Keratinocyte (primary cell): Measurements from ENCODE around the gene SHC3. TPM values are rescaled to one million over a fixed set of nuclear protein-coding genes. Genes with fewer than 3 reads are reported as not detected.

Experiments
- DNase-seq: peaks from one replicate; pipeline ENCODE4 v3.0.0-alpha.2; 2011; ENCODE audit warnings: low read depth, missing footprints, low spot score
- FAIRE-seq: peaks from 2 replicates; lab custom pipeline; 2011; peaks lifted over from hg19 to GRCh38; lab: Jason Lieb, UNC
- H2AFZ ChIP-seq: 2 replicates; pipeline ENCODE4 v1.6.0; 2012; ENCODE audit warnings: low read length, control low read depth, inconsistent platforms; ENCODE audit not compliant: control insufficient read depth
- H3K27ac ChIP-seq: 2 replicates; pipeline ENCODE4 v1.5.1; 2011; ENCODE audit warnings: low read length; ENCODE audit not compliant: control insufficient read depth, insufficient read depth
- H3K27me3 ChIP-seq: 3 replicates; pipeline ENCODE4 v1.6.0; 2011; ENCODE audit warnings: low read length; ENCODE audit not compliant: control insufficient read depth, insufficient read depth; ENCODE audit errors: extremely low read depth
- H3K36me3 ChIP-seq, 2 experiments: 2 replicates in 1 of 2; 3 replicates in 1 of 2; pipeline ENCODE4 v1.5.1; 2011; ENCODE audit warnings: low read length in 2 of 2, mild to moderate bottlenecking in 1 of 2; ENCODE audit not compliant: control insufficient read depth in 2 of 2, insufficient read depth in 2 of 2; ENCODE audit errors: extremely low read depth in 1 of 2
- H3K4me1 ChIP-seq: 3 replicates; pipeline ENCODE4 v1.5.1; 2011; ENCODE audit warnings: low read length; ENCODE audit not compliant: control insufficient read depth, insufficient read depth; ENCODE audit errors: extremely low read depth
- H3K4me2 ChIP-seq: 3 replicates; pipeline ENCODE4 v1.6.0; 2011; ENCODE audit warnings: low read depth, low read length; ENCODE audit not compliant: control insufficient read depth, insufficient read depth; ENCODE audit errors: extremely low read depth
- H3K4me3 ChIP-seq, 3 experiments: fragments of 200-600 bp in 1 of 3; sonication (generic) in 1 of 3; 2 replicates in 2 of 3; 3 replicates in 1 of 3; pipeline ENCODE4 v1.5.1; 2011 to 2016; ENCODE audit warnings: low read length in 3 of 3, mild to moderate bottlenecking in 3 of 3, control low read depth in 2 of 3, inconsistent platforms in 1 of 3, low read depth in 1 of 3, mixed read lengths in 1 of 3, mixed run types in 1 of 3, moderate library complexity in 1 of 3; ENCODE audit not compliant: control insufficient read depth in 2 of 3, insufficient read depth in 2 of 3; ENCODE audit errors: extremely low read depth in 1 of 3
- H3K79me2 ChIP-seq: 2 replicates; pipeline ENCODE4 v1.6.0; 2012; ENCODE audit warnings: low read length; ENCODE audit not compliant: control insufficient read depth, insufficient read depth
- H3K9ac ChIP-seq: 3 replicates; pipeline ENCODE4 v1.6.0; 2011; ENCODE audit warnings: low read length; ENCODE audit not compliant: control insufficient read depth, insufficient read depth; ENCODE audit errors: extremely low read depth
- H3K9me1 ChIP-seq: 3 replicates; pipeline ENCODE4 v1.6.0; 2011; ENCODE audit warnings: low read length; ENCODE audit not compliant: control insufficient read depth, insufficient read depth; ENCODE audit errors: extremely low read depth
- H3K9me3 ChIP-seq: 2 replicates; pipeline ENCODE4 v1.5.1; 2012; ENCODE audit warnings: low read depth, low read length; ENCODE audit not compliant: control insufficient read depth
- H4K20me1 ChIP-seq: 3 replicates; pipeline ENCODE4 v1.6.0; 2011; ENCODE audit warnings: low read length; ENCODE audit not compliant: control insufficient read depth, insufficient read depth; ENCODE audit errors: extremely low read depth
- EZH2 ChIP-seq: IDR thresholded peaks from one replicate; pipeline ENCODE4 v1.6.1; 2012; ENCODE audit warnings: inconsistent platforms, mild to moderate bottlenecking, low read length, moderate library complexity
- dilution Hi-C: fragments of 300-500 bp; cut with MboI; formaldehyde crosslinking; loops from one replicate; pipeline ENCODE4 v1.7.0; 2020; ENCODE audit warnings: low sequenced_read_pairs; ENCODE audit not compliant: extremely low pct_ligation_motif_present
- polyA minus RNA-seq, 3 experiments: library from RNA; depleted of rRNA, polyadenylated mRNA; stranded (reverse); fragments of >200 nt; gene quantifications; 1 replicate in 1 of 3; 2 replicates in 1 of 3; 3 replicates in 1 of 3; pipeline ENCODE4 v1.2.3, GENCODE V29; 2011
- polyA plus RNA-seq, 5 experiments: library from polyadenylated mRNA; depleted of rRNA in 3 of 5; stranded (reverse) in 3 of 5; stranded (forward) in 1 of 5; unstranded in 1 of 5; fragments of >200 nt; gene quantifications; 1 replicate in 1 of 5; 2 replicates in 3 of 5; 3 replicates in 1 of 5; pipeline versions ENCODE4 v1.2.1 to v1.2.3, GENCODE V29; 2011 to 2012; ENCODE audit warnings: missing spikeins in 2 of 5, low read depth in 1 of 5, low replicate concordance in 1 of 5
- TF ChIP-seq, protein P1 (sequence below), 3 experiments: IDR thresholded peaks in 1 of 3; conservative IDR thresholded peaks in 1 of 3; optimal IDR thresholded peaks in 1 of 3; 2 replicates in 2 of 3; 3 replicates in 1 of 3; pipeline versions ENCODE3 to v1.5.1; 2011; ENCODE audit warnings: low read length in 3 of 3, mild to moderate bottlenecking in 3 of 3, moderate library complexity in 2 of 3, control low read depth in 1 of 3, inconsistent platforms in 1 of 3; ENCODE audit not compliant: insufficient read depth in 2 of 3; ENCODE audit errors: extremely low read depth in 1 of 3

Gene SHC3, protein sequence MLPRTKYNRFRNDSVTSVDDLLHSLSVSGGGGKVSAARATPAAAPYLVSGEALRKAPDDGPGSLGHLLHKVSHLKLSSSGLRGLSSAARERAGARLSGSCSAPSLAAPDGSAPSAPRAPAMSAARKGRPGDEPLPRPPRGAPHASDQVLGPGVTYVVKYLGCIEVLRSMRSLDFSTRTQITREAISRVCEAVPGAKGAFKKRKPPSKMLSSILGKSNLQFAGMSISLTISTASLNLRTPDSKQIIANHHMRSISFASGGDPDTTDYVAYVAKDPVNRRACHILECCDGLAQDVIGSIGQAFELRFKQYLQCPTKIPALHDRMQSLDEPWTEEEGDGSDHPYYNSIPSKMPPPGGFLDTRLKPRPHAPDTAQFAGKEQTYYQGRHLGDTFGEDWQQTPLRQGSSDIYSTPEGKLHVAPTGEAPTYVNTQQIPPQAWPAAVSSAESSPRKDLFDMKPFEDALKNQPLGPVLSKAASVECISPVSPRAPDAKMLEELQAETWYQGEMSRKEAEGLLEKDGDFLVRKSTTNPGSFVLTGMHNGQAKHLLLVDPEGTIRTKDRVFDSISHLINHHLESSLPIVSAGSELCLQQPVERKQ
- polyA plus RNA-seq (0.01 to 0.04 TPM (median 0.03 TPM) in 3 replicates), polyA minus RNA-seq (0.03 to 0.10 TPM (median 0.07 TPM) in 3 replicates)
- polyA plus RNA-seq (2011; ENCODE audit: low read depth): 0.17 TPM
- polyA plus RNA-seq (2011; cell fraction: cytosol; rRNA removed): 0.02 and 0.03 TPM in 2 replicates
- polyA plus RNA-seq (2011; cell fraction: nucleus; rRNA removed): 0.18 and 0.60 TPM in 2 replicates
- polyA plus RNA-seq (2012; ENCODE audit: low replicate concordance): 0.07 and 0.08 TPM in 2 replicates
- not detected for polyA minus RNA-seq (2011; cell fraction: cytosol; rRNA and poly(A)+ RNA removed)
- polyA minus RNA-seq (2011; cell fraction: nucleus; rRNA and poly(A)+ RNA removed): 0.08 and 0.32 TPM in 2 replicates

- H3K27me3 ChIP-seq: peaks cover 22% of the 10 kb centered on the region
Observed at GRCh38 chr9:89177944-89178829, at the start of gene SHC3. Gene SHC3 (minus strand): TSS chr9:89178818. CDS start chr9:89178460, 358 bp downstream.

DNA sequence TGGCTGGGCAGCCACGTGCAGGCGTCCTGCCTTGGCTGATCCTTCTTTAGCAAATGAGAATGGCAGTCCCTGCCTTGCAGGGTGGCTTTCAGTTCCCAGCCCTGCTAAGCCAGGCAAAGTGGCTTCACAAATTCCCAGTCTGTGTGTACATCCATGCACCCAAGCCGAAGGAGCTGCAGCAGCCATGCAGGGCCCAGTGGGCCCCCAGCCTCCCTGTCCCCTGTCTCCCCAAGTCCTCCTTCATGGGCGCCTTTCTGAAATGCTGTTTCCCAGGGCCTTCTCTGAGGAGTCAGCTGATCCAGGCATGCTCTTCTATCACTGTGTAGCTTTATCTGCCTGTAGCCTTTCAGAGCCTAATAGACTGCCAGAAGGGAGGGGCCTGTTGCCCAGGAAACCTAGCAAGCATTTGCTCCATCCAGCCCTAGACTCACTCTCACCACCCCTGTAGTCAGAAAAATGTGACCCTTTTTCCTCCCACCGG is 47.4 kb upstream of the SHC3 start:
- TF ChIP-seq, protein P1, sequence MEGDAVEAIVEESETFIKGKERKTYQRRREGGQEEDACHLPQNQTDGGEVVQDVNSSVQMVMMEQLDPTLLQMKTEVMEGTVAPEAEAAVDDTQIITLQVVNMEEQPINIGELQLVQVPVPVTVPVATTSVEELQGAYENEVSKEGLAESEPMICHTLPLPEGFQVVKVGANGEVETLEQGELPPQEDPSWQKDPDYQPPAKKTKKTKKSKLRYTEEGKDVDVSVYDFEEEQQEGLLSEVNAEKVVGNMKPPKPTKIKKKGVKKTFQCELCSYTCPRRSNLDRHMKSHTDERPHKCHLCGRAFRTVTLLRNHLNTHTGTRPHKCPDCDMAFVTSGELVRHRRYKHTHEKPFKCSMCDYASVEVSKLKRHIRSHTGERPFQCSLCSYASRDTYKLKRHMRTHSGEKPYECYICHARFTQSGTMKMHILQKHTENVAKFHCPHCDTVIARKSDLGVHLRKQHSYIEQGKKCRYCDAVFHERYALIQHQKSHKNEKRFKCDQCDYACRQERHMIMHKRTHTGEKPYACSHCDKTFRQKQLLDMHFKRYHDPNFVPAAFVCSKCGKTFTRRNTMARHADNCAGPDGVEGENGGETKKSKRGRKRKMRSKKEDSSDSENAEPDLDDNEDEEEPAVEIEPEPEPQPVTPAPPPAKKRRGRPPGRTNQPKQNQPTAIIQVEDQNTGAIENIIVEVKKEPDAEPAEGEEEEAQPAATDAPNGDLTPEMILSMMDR (optimal IDR thresholded peaks at IDR 0.05 in 1 of 3, IDR thresholded peaks at IDR 0.05 in 1 of 3, conservative IDR thresholded peaks at IDR 0.05 in 1 of 3; ENCODE audit: extremely low read depth in 1 of 3, insufficient read depth in 2 of 3, low read length in 3 of 3): no peak
- no peak for TF ChIP-seq EZH2
- H3K9me1 ChIP-seq: no peaks in the 10 kb centered on the region
- DNase-seq (no peak), FAIRE-seq (no peak)
- no peaks in the 10 kb centered on the region for H3K79me2 ChIP-seq
- H3K27ac ChIP-seq: no peak overlapping the region
- dilution Hi-C loops: no loop called here
- no peak overlapping the region for H2AFZ ChIP-seq
- no peaks in the 10 kb centered on the region for H3K36me3 ChIP-seq
- no peaks in the 10 kb centered on the region for H3K9me3 ChIP-seq
- no peak overlapping the region for H3K4me2 ChIP-seq
- no peaks in the 10 kb centered on the region for H3K27me3 ChIP-seq
- no peaks in the 10 kb centered on the region for H4K20me1 ChIP-seq
- no peaks in the 10 kb centered on the region for H3K4me1 ChIP-seq
- H3K9ac ChIP-seq: no peak overlapping the region
- H3K4me3 ChIP-seq: no peak overlapping the region

More at GRCh38 chr9:89177944-89178829, at the start of gene SHC3:
- dilution Hi-C loops: no loop called here
- peak within 1 kb of the TSS; percentile 47 for H3K9ac ChIP-seq
- peak within 1 kb of the TSS; percentile 33 to 68 (median 50) for H3K4me3 ChIP-seq
- H3K4me2 ChIP-seq: peak within 1 kb of the TSS; percentile 74
- no peaks in the 10 kb centered on the region for H3K9me1 ChIP-seq
- TF ChIP-seq EZH2: peak; percentile 97
- TF ChIP-seq, protein P1 (optimal IDR thresholded peaks at IDR 0.05 in 1 of 3, IDR thresholded peaks at IDR 0.05 in 1 of 3, conservative IDR thresholded peaks at IDR 0.05 in 1 of 3; ENCODE audit: extremely low read depth in 1 of 3, insufficient read depth in 2 of 3, low read length in 3 of 3): no peak
- FAIRE-seq: no peak
- no peaks in the 10 kb centered on the region for H4K20me1 ChIP-seq
- H3K4me1 ChIP-seq: peaks cover 16% of the 10 kb centered on the region
- H2AFZ ChIP-seq: peak within 1 kb of the TSS; percentile 84
- H3K79me2 ChIP-seq: no peaks in the 10 kb centered on the region
- H3K27ac ChIP-seq: peak within 1 kb of the TSS; percentile 59
- H3K9me3 ChIP-seq: no peaks in the 10 kb centered on the region
- H3K36me3 ChIP-seq: no peaks in the 10 kb centered on the region
- no peak for DNase-seq
